GM12874 (cell line): ENCODE results near the gene SEMA4D.

Experiments
- TF ChIP-seq, protein P1 (sequence below): IDR thresholded peaks from 2 replicates; pipeline ENCODE4 v1.5.1; 2011; ENCODE audit warnings: low read depth, mild to moderate bottlenecking, control low read depth, low read length, moderate library complexity; ENCODE audit not compliant: insufficient read depth

Gene SEMA4D

GRCh38 chr9:89361031-89361430, 136.9 kb downstream of the SEMA4D start:
- TF ChIP-seq, protein P1, sequence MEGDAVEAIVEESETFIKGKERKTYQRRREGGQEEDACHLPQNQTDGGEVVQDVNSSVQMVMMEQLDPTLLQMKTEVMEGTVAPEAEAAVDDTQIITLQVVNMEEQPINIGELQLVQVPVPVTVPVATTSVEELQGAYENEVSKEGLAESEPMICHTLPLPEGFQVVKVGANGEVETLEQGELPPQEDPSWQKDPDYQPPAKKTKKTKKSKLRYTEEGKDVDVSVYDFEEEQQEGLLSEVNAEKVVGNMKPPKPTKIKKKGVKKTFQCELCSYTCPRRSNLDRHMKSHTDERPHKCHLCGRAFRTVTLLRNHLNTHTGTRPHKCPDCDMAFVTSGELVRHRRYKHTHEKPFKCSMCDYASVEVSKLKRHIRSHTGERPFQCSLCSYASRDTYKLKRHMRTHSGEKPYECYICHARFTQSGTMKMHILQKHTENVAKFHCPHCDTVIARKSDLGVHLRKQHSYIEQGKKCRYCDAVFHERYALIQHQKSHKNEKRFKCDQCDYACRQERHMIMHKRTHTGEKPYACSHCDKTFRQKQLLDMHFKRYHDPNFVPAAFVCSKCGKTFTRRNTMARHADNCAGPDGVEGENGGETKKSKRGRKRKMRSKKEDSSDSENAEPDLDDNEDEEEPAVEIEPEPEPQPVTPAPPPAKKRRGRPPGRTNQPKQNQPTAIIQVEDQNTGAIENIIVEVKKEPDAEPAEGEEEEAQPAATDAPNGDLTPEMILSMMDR, result no peak

DNA sequence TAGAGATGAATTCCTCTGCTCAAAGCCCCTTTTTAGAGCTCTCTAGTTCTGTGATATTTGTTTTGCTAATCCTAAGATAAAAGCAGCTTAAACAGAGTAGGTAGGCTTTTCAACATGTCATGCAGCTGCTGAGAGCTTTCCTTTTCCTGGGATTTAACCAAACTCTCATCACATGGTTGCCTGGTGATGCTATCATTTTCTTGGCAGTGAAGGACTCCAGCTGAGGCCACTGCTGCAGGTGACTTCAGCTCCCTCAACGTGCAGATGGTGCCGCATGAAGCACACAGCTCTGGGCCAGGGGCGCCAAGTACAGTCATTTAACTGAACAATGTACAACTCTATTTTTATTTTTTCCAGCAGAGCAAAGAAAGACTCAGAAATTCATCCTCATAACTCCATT, 137.4 kb downstream of the SEMA4D start:
- TF ChIP-seq, protein P1, result no peak

- TF ChIP-seq, protein P1, result no peak
These were observed 138.1 kb downstream of the SEMA4D start for GRCh38 chr9:89359751-89360261.

- TF ChIP-seq, protein P1, result no peak
These were observed 138.9 kb downstream of the SEMA4D start for GRCh38 chr9:89358985-89359384.

GRCh38 chr9:89358376-89358916, 139.5 kb downstream of the SEMA4D start:
- TF ChIP-seq, protein P1, result no peak

DNA sequence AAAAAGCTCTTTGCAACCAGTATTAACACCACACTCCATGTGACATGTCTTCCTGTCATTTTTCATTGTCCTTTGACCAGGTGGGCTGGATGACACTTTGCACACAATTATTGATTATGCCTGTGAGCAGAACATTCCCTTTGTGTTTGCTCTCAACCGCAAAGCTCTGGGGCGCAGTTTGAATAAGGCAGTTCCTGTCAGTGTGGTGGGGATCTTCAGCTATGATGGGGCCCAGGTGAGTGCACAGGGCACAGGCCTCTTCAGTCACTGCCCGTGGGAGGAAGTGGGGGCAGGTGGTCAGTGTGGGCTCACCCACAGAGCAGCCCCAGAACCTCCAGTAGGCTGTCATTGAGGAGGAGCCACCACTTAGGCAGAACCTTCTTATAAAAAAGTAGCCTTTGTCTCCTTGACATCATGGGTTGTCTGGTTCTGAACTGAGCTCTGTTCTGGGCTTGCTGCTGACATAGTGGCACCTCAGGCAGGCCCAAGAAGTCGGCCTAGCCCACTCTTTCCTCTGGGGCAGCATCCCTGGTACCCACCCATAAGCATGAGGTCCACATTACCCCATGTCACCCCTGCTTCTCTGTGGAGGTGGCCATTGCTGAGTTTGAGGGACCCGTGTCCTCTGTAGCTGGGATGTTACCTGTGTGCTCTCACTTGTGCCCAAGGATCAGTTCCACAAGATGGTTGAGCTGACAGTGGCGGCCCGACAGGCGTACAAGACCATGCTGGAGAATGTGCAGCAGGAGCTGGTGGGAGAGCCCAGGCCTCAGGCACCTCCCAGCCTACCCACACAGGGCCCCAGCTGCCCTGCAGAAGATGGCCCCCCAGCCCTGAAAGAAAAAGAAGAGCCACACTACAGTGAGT, 140.3 kb downstream of the SEMA4D start:
- TF ChIP-seq, protein P1, result no peak

GRCh38 chr9:89356782-89357181, 141.1 kb downstream of the SEMA4D start:
- TF ChIP-seq, protein P1, result no peak
